H9 (cell line): ENCODE data around the gene ZIK1. TPM values are rescaled to one million over a fixed set of nuclear protein-coding genes. Genes with fewer than 3 reads are reported as not detected.

Source experiments
- DNase-seq: peaks from one replicate; pipeline ENCODE4 v3.0.0-alpha.2; 2017
- H2AFZ ChIP-seq: one replicate; pipeline ENCODE4 v1.6.1; 2013; ENCODE audit warnings: mild to moderate bottlenecking, low read length, control low read depth, moderate library complexity
- H2AK5ac ChIP-seq: 2 replicates; pipeline ENCODE4 v1.6.1; 2013; ENCODE audit warnings: low read length, control low read depth, mixed read lengths; ENCODE audit not compliant: insufficient read length
- H2BK120ac ChIP-seq: one replicate; pipeline ENCODE4 v1.6.1; 2013; ENCODE audit warnings: low read depth, mild to moderate bottlenecking, low read length, control low read depth, inconsistent platforms; ENCODE audit not compliant: poor library complexity, severe bottlenecking
- H2BK12ac ChIP-seq: 2 replicates; pipeline ENCODE4 v1.6.1; 2013; ENCODE audit warnings: low read length, control low read depth, mixed read lengths, low read depth; ENCODE audit not compliant: insufficient read length
- H2BK15ac ChIP-seq: 2 replicates; pipeline ENCODE4 v1.6.1; 2013; ENCODE audit warnings: low read depth, low read length, control low read depth
- H2BK20ac ChIP-seq: one replicate; pipeline ENCODE4 v1.6.1; 2013; ENCODE audit warnings: low read depth, mild to moderate bottlenecking, low read length, control low read depth, inconsistent platforms; ENCODE audit not compliant: poor library complexity, severe bottlenecking
- H2BK5ac ChIP-seq: 2 replicates; pipeline ENCODE4 v1.6.1; 2013; ENCODE audit warnings: low read length, control low read depth, mixed read lengths; ENCODE audit not compliant: insufficient read length
- H3K14ac ChIP-seq: 2 replicates; pipeline ENCODE4 v1.6.1; 2013; ENCODE audit warnings: low read length, control low read depth; ENCODE audit not compliant: insufficient read depth
- H3K18ac ChIP-seq: 2 replicates; pipeline ENCODE4 v1.6.1; 2013; ENCODE audit warnings: low read depth, mild to moderate bottlenecking, mixed read lengths, low read length, control low read depth; ENCODE audit not compliant: insufficient read length
- H3K23ac ChIP-seq: 2 replicates; pipeline ENCODE4 v1.6.1; 2013; ENCODE audit warnings: low read length, control low read depth, mixed read lengths, low read depth; ENCODE audit not compliant: insufficient read length
- H3K23me2 ChIP-seq: 2 replicates; pipeline ENCODE4 v1.6.1; 2013; ENCODE audit warnings: low read depth, mild to moderate bottlenecking, mixed read lengths, low read length, control low read depth; ENCODE audit not compliant: insufficient read length, poor library complexity, severe bottlenecking
- H3K27ac ChIP-seq: 2 replicates; pipeline ENCODE4 v1.5.1; 2013; ENCODE audit warnings: low read length, control low read depth, mixed read lengths, low read depth; ENCODE audit not compliant: insufficient read length
- H3K27me3 ChIP-seq: 2 replicates; pipeline ENCODE4 v1.6.1; 2013; ENCODE audit warnings: low read length, control low read depth, inconsistent platforms; ENCODE audit not compliant: insufficient read depth
- H3K4ac ChIP-seq: 2 replicates; pipeline ENCODE4 v1.6.1; 2013; ENCODE audit warnings: low read depth, mild to moderate bottlenecking, control low read depth, inconsistent platforms, low read length, moderate library complexity
- H3K4me1 ChIP-seq: 2 replicates; pipeline ENCODE4 v1.6.1; 2013; ENCODE audit warnings: low read length, control low read depth, inconsistent platforms; ENCODE audit not compliant: insufficient read depth
- H3K4me2 ChIP-seq: 2 replicates; pipeline ENCODE4 v1.6.1; 2013; ENCODE audit warnings: low read length, control low read depth, mixed read lengths; ENCODE audit not compliant: insufficient read length, insufficient read depth
- H3K56ac ChIP-seq: 2 replicates; pipeline ENCODE4 v1.6.1; 2013; ENCODE audit warnings: low read depth, mild to moderate bottlenecking, mixed read lengths, low read length, control low read depth; ENCODE audit not compliant: insufficient read length
- H3K79me1 ChIP-seq: 2 replicates; pipeline ENCODE4 v1.6.1; 2013; ENCODE audit warnings: low read depth, mild to moderate bottlenecking, moderate library complexity, low read length, control low read depth, inconsistent platforms; ENCODE audit not compliant: insufficient read depth, poor library complexity, severe bottlenecking
- H3K79me2 ChIP-seq: 2 replicates; pipeline ENCODE4 v1.6.1; 2013; ENCODE audit warnings: low read length, control low read depth, inconsistent platforms; ENCODE audit not compliant: insufficient read depth
- H3K9ac ChIP-seq: 2 replicates; pipeline ENCODE4 v1.6.1; 2013; ENCODE audit warnings: low read length, control low read depth, mixed read lengths; ENCODE audit not compliant: insufficient read length; ENCODE audit errors: extremely low read depth
- H3K9me3 ChIP-seq: one replicate; pipeline ENCODE4 v1.6.1; 2013; ENCODE audit warnings: low read depth, low read length, inconsistent platforms; ENCODE audit not compliant: control insufficient read depth
- H3T11ph ChIP-seq: one replicate; pipeline ENCODE4 v1.6.1; 2013; ENCODE audit warnings: mild to moderate bottlenecking, low read length, control low read depth, inconsistent platforms
- H4K20me1 ChIP-seq: one replicate; pipeline ENCODE4 v1.6.1; 2013; ENCODE audit not compliant: control insufficient read depth, insufficient read length, insufficient read depth
- H4K5ac ChIP-seq: 2 replicates; pipeline ENCODE4 v1.6.1; 2013; ENCODE audit warnings: low read depth, mild to moderate bottlenecking, mixed read lengths, low read length, control low read depth; ENCODE audit not compliant: insufficient read length
- H4K8ac ChIP-seq: replicated peaks from 2 replicates; pipeline ENCODE4 v1.6.1; 2013; ENCODE audit warnings: low read length, control low read depth, mixed read lengths, low read depth; ENCODE audit not compliant: insufficient read length
- H4K91ac ChIP-seq: 2 replicates; pipeline ENCODE4 v1.6.1; 2013; ENCODE audit warnings: low read depth, mild to moderate bottlenecking, moderate library complexity, mixed read lengths, low read length, control low read depth; ENCODE audit not compliant: insufficient read length
- H3K27ac Mint-ChIP-seq, 3 experiments: 2 replicates in 2 of 3; 3 replicates in 1 of 3; pipeline ENCODE4 v1.8.0; 2020 to 2021; ENCODE audit warnings: mixed read lengths in 3 of 3, mild to moderate bottlenecking in 1 of 3, moderate library complexity in 1 of 3
- H3K27me3 Mint-ChIP-seq: 2 replicates; pipeline ENCODE4 v1.8.0; 2021; ENCODE audit warnings: low read depth, mild to moderate bottlenecking, moderate library complexity, mixed read lengths
- H3K36me3 Mint-ChIP-seq, 3 experiments: 2 replicates in 2 of 3; 3 replicates in 1 of 3; pipeline ENCODE4 v1.8.0; 2020 to 2021; ENCODE audit warnings: low read depth in 3 of 3, mixed read lengths in 3 of 3; ENCODE audit not compliant: insufficient read depth in 1 of 3
- H3K4me1 Mint-ChIP-seq, 2 experiments: 2 replicates each; pipeline ENCODE4 v1.8.0; 2020; ENCODE audit warnings: mixed read lengths in 2 of 2
- H3K4me3 Mint-ChIP-seq, 2 experiments: 2 replicates in 1 of 2; 3 replicates in 1 of 2; pipeline ENCODE4 v1.8.0; 2020 to 2021; ENCODE audit warnings: mild to moderate bottlenecking in 2 of 2, mixed read lengths in 2 of 2, moderate library complexity in 1 of 2
- H3K9me3 Mint-ChIP-seq, 2 experiments: 2 replicates in 1 of 2; 3 replicates in 1 of 2; pipeline ENCODE4 v1.8.0; 2020; ENCODE audit warnings: mild to moderate bottlenecking in 2 of 2, mixed read lengths in 2 of 2, moderate library complexity in 1 of 2
- CTCF ChIP-seq: fragments of 200-600 bp; sonication (generic); conservative IDR thresholded peaks from 3 replicates; pipeline ENCODE4 v1.8.0; 2021; ENCODE audit warnings: antibody characterized with exemption, mild to moderate bottlenecking
- WGBS: extraction: QIAGEN DNeasy Blood & Tissue Kit; methylation state at CpG from one replicate; pipeline ENCODE4 v1.1.7; 2013; ENCODE audit warnings: missing lambda C conversion rate, low lambda C conversion rate, mixed read lengths; ENCODE audit not compliant: insufficient read length; ENCODE audit errors: extremely low coverage; 5-methylcytosine and 5-hydroxymethylcytosine counted together
- total RNA-seq: library from RNA; stranded (reverse); gene quantifications from 2 replicates; pipeline ENCODE4 v1.2.1, GENCODE V29; 2021

Gene ZIK1
- total RNA-seq, 1 experiment from 2014 or later: 27.8 TPM

GRCh38 chr19:57637379-57637778 lies 53.4 kb downstream of the ZIK1 start:
- no CpG with 5 or more reads among the region's 4 CpGs for WGBS

More at GRCh38 chr19:57637379-57637778, 53.4 kb downstream of the ZIK1 start:
- H3K27ac Mint-ChIP-seq: no peak overlapping the region
- H3K4me1 Mint-ChIP-seq: peaks cover 4 to 13% of the 10 kb centered on the region in 2 experiments; a peak in 3 of 4 replicates
- H2AFZ ChIP-seq: no peak overlapping the region
- no peak overlapping the region for H2BK5ac ChIP-seq
- no peaks in the 10 kb centered on the region; the same call in 1 of the 2 replicates for H3K27me3 Mint-ChIP-seq
- H4K5ac ChIP-seq: no peak overlapping the region
- no peak overlapping the region for H2BK15ac ChIP-seq
- no peak overlapping the region for H4K8ac ChIP-seq
- H3K23me2 ChIP-seq: peaks cover 6% of the 10 kb centered on the region
- no peaks in the 10 kb centered on the region for H3K79me1 ChIP-seq
- no peak overlapping the region for H2BK20ac ChIP-seq
- H3K4me3 Mint-ChIP-seq: no peak overlapping the region
- H3T11ph ChIP-seq: no peak overlapping the region
- H3K4me1 ChIP-seq: no peaks in the 10 kb centered on the region; the same call in 1 of the 2 replicates
- no peak overlapping the region for H3K18ac ChIP-seq
- H3K79me2 ChIP-seq: no peaks in the 10 kb centered on the region
- no peak overlapping the region for H3K56ac ChIP-seq
- H2BK120ac ChIP-seq: no peak overlapping the region
- no peaks in the 10 kb centered on the region for H4K20me1 ChIP-seq
- no peak overlapping the region for H2BK12ac ChIP-seq
- no peaks in the 10 kb centered on the region for H3K9me3 ChIP-seq
- H4K91ac ChIP-seq: no peak overlapping the region
- H3K36me3 Mint-ChIP-seq: peaks cover 67 to 72% (median 70%) of the 10 kb centered on the region in 3 experiments
- no peak overlapping the region for H3K14ac ChIP-seq
- no peak overlapping the region for H3K23ac ChIP-seq
- no peak overlapping the region for H3K27ac ChIP-seq
- TF ChIP-seq CTCF: no peak
- no peak overlapping the region for H3K9ac ChIP-seq
- H2AK5ac ChIP-seq: no peak overlapping the region
- H3K4ac ChIP-seq: no peak overlapping the region
- DNase-seq: no peak
- no peaks in the 10 kb centered on the region for H3K27me3 ChIP-seq
- H3K9me3 Mint-ChIP-seq: peaks cover 24 to 39% of the 10 kb centered on the region in 2 experiments
- no peak overlapping the region for H3K4me2 ChIP-seq
